ENCODE data around the gene APIP. TPM values are rescaled to one million over a fixed set of nuclear protein-coding genes. Genes with fewer than 3 reads are reported as not detected.

Gene APIP
- polyA plus RNA-seq, 1 donor (not counting 4 experiments of a cell fraction or from before 2014, with no cell fraction given): 10.9 TPM

DNA sequence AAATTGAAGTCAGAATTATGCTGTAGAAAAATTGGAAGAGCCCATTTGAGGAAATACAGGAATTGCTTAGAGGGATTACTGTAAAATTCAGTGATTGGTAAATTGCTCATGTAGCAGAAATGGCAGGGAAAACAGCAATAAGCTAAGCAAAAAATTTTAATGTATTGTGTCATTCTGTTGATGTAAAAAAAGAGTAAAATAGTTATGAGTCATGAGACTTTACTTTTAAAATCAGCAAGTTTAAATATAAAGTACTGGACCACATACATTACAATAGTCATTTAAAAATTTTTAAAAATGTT, 10.6 kb upstream of the APIP start:
- Histone ChIP-seq H3K79me2 (ENCODE audit: control insufficient read depth, insufficient read depth, low read length) (peaks cover 53% of the 10 kb centered on the region), H3K27ac (ENCODE audit: control insufficient read depth, insufficient read depth, low read length) (no peak overlapping the region), H3K27me3 (ENCODE audit: control insufficient read depth, extremely low read depth, insufficient read depth, low read length) (no peaks in the 10 kb centered on the region), H3K4me1 (ENCODE audit: control insufficient read depth, extremely low read depth, insufficient read depth, low read length) (peaks cover 12% of the 10 kb centered on the region), H4K20me1 (ENCODE audit: control insufficient read depth, extremely low read depth, insufficient read depth, low read length) (no peaks in the 10 kb centered on the region), H2AFZ (ENCODE audit: control insufficient read depth, low read length) (no peak overlapping the region), H3K9me3 (ENCODE audit: control insufficient read depth, low read depth, low read length) (no peaks in the 10 kb centered on the region), H3K9me1 (ENCODE audit: control insufficient read depth, extremely low read depth, insufficient read depth, low read length) (no peaks in the 10 kb centered on the region), H3K36me3 (ENCODE audit: control insufficient read depth in 2 of 2, extremely low read depth in 1 of 2, insufficient read depth in 2 of 2, low read length in 2 of 2) (no peaks in the 10 kb centered on the region), H3K4me2 (ENCODE audit: control insufficient read depth, extremely low read depth, insufficient read depth, low read depth, low read length) (no peak overlapping the region), H3K4me3 (ENCODE audit: control insufficient read depth in 2 of 3, extremely low read depth in 1 of 3, insufficient read depth in 2 of 3, low read depth in 1 of 3, low read length in 3 of 3) (no peak overlapping the region), H3K9ac (ENCODE audit: control insufficient read depth, extremely low read depth, insufficient read depth, low read length) (no peak overlapping the region)
- no peak for TF ChIP-seq EZH2 (IDR thresholded peaks at IDR 0.05; ENCODE audit: low read length)
- TF ChIP-seq, protein P1, sequence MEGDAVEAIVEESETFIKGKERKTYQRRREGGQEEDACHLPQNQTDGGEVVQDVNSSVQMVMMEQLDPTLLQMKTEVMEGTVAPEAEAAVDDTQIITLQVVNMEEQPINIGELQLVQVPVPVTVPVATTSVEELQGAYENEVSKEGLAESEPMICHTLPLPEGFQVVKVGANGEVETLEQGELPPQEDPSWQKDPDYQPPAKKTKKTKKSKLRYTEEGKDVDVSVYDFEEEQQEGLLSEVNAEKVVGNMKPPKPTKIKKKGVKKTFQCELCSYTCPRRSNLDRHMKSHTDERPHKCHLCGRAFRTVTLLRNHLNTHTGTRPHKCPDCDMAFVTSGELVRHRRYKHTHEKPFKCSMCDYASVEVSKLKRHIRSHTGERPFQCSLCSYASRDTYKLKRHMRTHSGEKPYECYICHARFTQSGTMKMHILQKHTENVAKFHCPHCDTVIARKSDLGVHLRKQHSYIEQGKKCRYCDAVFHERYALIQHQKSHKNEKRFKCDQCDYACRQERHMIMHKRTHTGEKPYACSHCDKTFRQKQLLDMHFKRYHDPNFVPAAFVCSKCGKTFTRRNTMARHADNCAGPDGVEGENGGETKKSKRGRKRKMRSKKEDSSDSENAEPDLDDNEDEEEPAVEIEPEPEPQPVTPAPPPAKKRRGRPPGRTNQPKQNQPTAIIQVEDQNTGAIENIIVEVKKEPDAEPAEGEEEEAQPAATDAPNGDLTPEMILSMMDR (optimal IDR thresholded peaks at IDR 0.05 in 1 of 3, IDR thresholded peaks at IDR 0.05 in 1 of 3, conservative IDR thresholded peaks at IDR 0.05 in 1 of 3; ENCODE audit: extremely low read depth in 1 of 3, insufficient read depth in 2 of 3, low read length in 3 of 3): no peak
- dilution Hi-C loops (cut with MboI; ENCODE audit: extremely low pct_ligation_motif_present, low sequenced_read_pairs): no loop called here
- DNase-seq (ENCODE audit: low read depth, low spot score): no peak
- no peak for FAIRE-seq

DNA sequence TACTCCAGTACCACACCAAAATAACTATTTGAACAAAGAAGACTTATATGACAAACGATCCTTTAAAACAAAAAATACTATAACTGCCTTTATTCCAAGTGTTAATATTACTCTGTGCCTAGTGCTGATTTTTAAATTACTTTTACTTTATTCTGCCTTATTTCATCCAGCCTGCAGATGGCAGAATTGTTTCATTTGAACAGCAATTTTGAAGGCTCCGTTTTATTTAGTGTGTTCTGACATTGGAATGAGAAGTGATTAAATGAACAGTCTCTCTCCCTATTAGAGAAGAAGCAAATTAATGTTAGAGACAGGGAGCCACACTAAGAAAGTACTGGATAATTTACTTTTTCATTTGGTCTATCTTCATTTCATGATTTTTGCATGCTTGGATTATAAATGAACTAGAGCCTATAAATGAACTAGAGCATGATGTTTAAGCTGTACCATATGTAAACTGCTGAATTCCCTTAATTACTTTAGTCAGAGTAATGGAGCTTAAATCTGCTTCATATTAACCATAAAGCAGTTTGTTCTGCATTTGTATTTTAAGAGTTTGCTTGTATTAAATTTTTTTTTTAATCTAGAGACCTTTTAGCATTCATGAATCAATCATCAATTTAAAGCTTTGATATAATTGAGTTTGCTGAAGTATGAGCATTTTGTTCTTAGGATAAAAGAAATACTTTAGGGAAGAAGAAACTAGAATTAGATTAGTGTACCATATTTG, 10.1 kb upstream of the APIP start:
- no peak overlapping the region for H2AFZ ChIP-seq (ENCODE audit: control insufficient read depth, low read length)
- H3K9ac ChIP-seq (ENCODE audit: control insufficient read depth, extremely low read depth, insufficient read depth, low read length): no peak overlapping the region
- peaks cover 12% of the 10 kb centered on the region for H3K4me1 ChIP-seq (ENCODE audit: control insufficient read depth, extremely low read depth, insufficient read depth, low read length)
- no peak overlapping the region for H3K4me3 ChIP-seq (ENCODE audit: control insufficient read depth in 2 of 3, extremely low read depth in 1 of 3, insufficient read depth in 2 of 3, low read depth in 1 of 3, low read length in 3 of 3)
- H3K9me1 ChIP-seq (ENCODE audit: control insufficient read depth, extremely low read depth, insufficient read depth, low read length): no peaks in the 10 kb centered on the region
- H3K36me3 ChIP-seq (ENCODE audit: control insufficient read depth in 2 of 2, extremely low read depth in 1 of 2, insufficient read depth in 2 of 2, low read length in 2 of 2): no peaks in the 10 kb centered on the region
- H3K79me2 ChIP-seq (ENCODE audit: control insufficient read depth, insufficient read depth, low read length): peaks cover 57% of the 10 kb centered on the region
- H3K9me3 ChIP-seq (ENCODE audit: control insufficient read depth, low read depth, low read length): no peaks in the 10 kb centered on the region
- H3K4me2 ChIP-seq (ENCODE audit: control insufficient read depth, extremely low read depth, insufficient read depth, low read depth, low read length): no peak overlapping the region
- no peaks in the 10 kb centered on the region for H3K27me3 ChIP-seq (ENCODE audit: control insufficient read depth, extremely low read depth, insufficient read depth, low read length)
- FAIRE-seq: no peak
- TF ChIP-seq, protein P1 (optimal IDR thresholded peaks at IDR 0.05 in 1 of 3, IDR thresholded peaks at IDR 0.05 in 1 of 3, conservative IDR thresholded peaks at IDR 0.05 in 1 of 3; ENCODE audit: extremely low read depth in 1 of 3, insufficient read depth in 2 of 3, low read length in 3 of 3): peak in 2 of 3 experiments; percentile 36 to 56
- TF ChIP-seq EZH2 (IDR thresholded peaks at IDR 0.05; ENCODE audit: low read length): no peak
- DNase-seq (ENCODE audit: low read depth, low spot score): no peak
- dilution Hi-C loops (cut with MboI; ENCODE audit: extremely low pct_ligation_motif_present, low sequenced_read_pairs): no loop called here
- H4K20me1 ChIP-seq (ENCODE audit: control insufficient read depth, extremely low read depth, insufficient read depth, low read length): no peaks in the 10 kb centered on the region
- no peak overlapping the region for H3K27ac ChIP-seq (ENCODE audit: control insufficient read depth, insufficient read depth, low read length)
